Stimulated activated CD4-positive, alpha-beta T cell treated with anti-CD3 and anti-CD28 coated beads, Interleukin-4, amount 100 ng/mL, for 1 hour (primary cell): Measurements from ENCODE around the gene CDC42BPG.
"Not testable (repeated sequence)": the region's sequence is repeated elsewhere in the genome, so short reads cannot be mapped to it uniquely, and the experiment has no call there.

Source experiments
- DNase-seq: peaks from one replicate; pipeline ENCODE4 v3.0.0-alpha.2; 2020

Gene CDC42BPG

GRCh38 chr11:64833198-64833502 lies 11.3 kb downstream of the CDC42BPG start:
- DNase-seq = no peak

GRCh38 chr11:64832467-64833197 lies 11.8 kb downstream of the CDC42BPG start:
- no peak for DNase-seq

GRCh38 chr11:64831411-64831891 lies 13.0 kb downstream of the CDC42BPG start:
- no peak for DNase-seq

GRCh38 chr11:64829536-64830251 lies 14.8 kb downstream of the CDC42BPG start:
- no peak for DNase-seq

- DNase-seq = no peak
Observed at GRCh38 chr11:64827451-64827839, 17.0 kb downstream of the CDC42BPG start.

GRCh38 chr11:64826578-64827450 lies 17.6 kb downstream of the CDC42BPG start:
- no peak for DNase-seq

- no peak for DNase-seq
Observed at GRCh38 chr11:64826062-64826461, 18.4 kb downstream of the CDC42BPG start.

GRCh38 chr11:64823568-64824119 lies 20.8 kb downstream of the CDC42BPG start:
- no peak for DNase-seq

- DNase-seq = no peak
Observed at GRCh38 chr11:64817476-64817875, 27.0 kb downstream of the CDC42BPG start.

- DNase-seq = not testable (repeated sequence)
Observed at GRCh38 chr11:64815433-64815832, 29.0 kb downstream of the CDC42BPG start.

- DNase-seq = no peak
Observed at GRCh38 chr11:64814712-64815187, 29.7 kb downstream of the CDC42BPG start.

- no peak for DNase-seq
Observed at GRCh38 chr11:64813826-64814225, 30.6 kb downstream of the CDC42BPG start.

GRCh38 chr11:64810891-64811272 lies 33.6 kb downstream of the CDC42BPG start:
- DNase-seq = no peak

GRCh38 chr11:64810271-64810890 lies 34.1 kb downstream of the CDC42BPG start, which contains the start of gene MEN1:
MEN1 (minus strand) TSS chr11:64810551; CDS start chr11:64810109, 442 bp downstream.
- DNase-seq = peak; percentile 79

GRCh38 chr11:64809781-64810241 lies 34.6 kb downstream of the CDC42BPG start:
- DNase-seq = peak; percentile 27

- DNase-seq = no peak
Observed at GRCh38 chr11:64805481-64805880, 39.0 kb downstream of the CDC42BPG start.

GRCh38 chr11:64804346-64805210 lies 39.9 kb downstream of the CDC42BPG start:
- no peak for DNase-seq

GRCh38 chr11:64803846-64804345 lies 40.6 kb downstream of the CDC42BPG start:
- no peak for DNase-seq

GRCh38 chr11:64803158-64803845 lies 41.2 kb downstream of the CDC42BPG start, which contains the start of gene MAP4K2:
MAP4K2 (minus strand) TSS chr11:64803214; CDS start chr11:64803149, 65 bp downstream.
- DNase-seq = peak; percentile 87
